ENCODE measurements around the gene IFITM10. TPM values are rescaled to one million over a fixed set of nuclear protein-coding genes. Genes with fewer than 3 reads are reported as not detected.

IFITM10 gene
- total RNA-seq, 4 donors from 2014 or later, result 0.13 to 0.85 (median 0.31) TPM; not detected in 1

DNA sequence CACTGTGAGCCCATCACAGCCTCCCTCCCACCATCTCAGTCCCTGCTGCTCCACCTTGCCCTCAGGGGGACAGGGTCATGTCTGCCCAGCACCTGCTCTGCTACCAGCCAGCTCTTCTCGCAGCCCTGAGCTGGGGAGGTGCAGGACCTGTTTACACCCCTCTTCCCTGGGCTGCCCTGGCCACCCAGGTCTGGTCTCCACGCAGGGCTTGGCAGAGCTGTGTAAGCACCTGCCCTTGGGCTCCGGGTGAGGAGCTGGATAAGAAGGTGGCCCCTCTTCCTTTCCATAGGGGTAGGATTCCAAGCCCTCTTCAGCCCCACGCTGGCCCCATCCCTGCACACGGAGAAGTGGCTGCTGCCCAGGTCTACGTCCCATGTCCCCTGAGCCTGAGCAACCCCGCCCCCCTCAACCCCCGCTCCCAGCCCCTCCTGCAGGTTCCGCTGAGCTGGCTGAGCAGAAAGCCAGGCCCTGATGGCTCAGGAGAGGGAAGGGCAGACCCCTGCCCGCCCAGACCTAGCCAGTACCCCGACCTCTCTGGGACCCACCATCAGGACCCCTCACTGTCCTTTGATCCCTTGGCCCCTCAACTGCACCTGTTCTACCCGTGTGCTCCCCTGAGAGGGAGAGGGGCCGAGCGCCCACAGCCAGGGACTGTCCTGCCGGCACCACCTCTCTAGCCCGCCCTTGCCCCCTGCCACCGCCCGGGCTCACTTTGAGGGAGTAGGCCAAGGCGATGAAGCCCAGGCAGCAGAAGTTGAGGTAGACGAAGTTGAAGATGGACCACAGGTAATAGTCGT lies 3.2 kb downstream of the IFITM10 start:
- peaks cover 0 to 42% (median 10%) of the 10 kb centered on the region in 3 donors for H3K4me1 ChIP-seq
- no peak overlapping the region for H3K4me3 ChIP-seq
- ATAC-seq, result no peak
- no peak overlapping the region for H3K27ac ChIP-seq
- H3K9me3 ChIP-seq, result no peaks in the 10 kb centered on the region
- peaks cover 0 to 2% of the 10 kb centered on the region in 2 donors for H3K36me3 ChIP-seq
- peaks cover 30% of the 10 kb centered on the region for H3K27me3 ChIP-seq
- 74% methylated on average over 7 of the region's 21 CpGs; no CpG with 5 or more reads in 1 of the 2 donors for WGBS, 2 donors (ENCODE audit: low coverage in 1 of 2)
- TF ChIP-seq POLR2AphosphoS5 (IDR thresholded peaks at IDR 0.05), result no peak

GRCh38 chr11:1746511-1746931 lies 3.9 kb downstream of the IFITM10 start:
- Histone ChIP-seq H3K9me3 (no peaks in the 10 kb centered on the region), H3K4me1 (peaks cover 0 to 35% (median 10%) of the 10 kb centered on the region in 3 donors), H3K27me3 (peaks cover 30% of the 10 kb centered on the region), H3K36me3 (no peaks in the 10 kb centered on the region), H3K27ac (no peak overlapping the region), H3K4me3 (no peak overlapping the region)
- TF ChIP-seq EP300 (IDR thresholded peaks at IDR 0.05) (no peak), POLR2AphosphoS5 (IDR thresholded peaks at IDR 0.05) (no peak), POLR2A (IDR thresholded peaks at IDR 0.05) (no peak)
- TF ChIP-seq, protein P1, sequence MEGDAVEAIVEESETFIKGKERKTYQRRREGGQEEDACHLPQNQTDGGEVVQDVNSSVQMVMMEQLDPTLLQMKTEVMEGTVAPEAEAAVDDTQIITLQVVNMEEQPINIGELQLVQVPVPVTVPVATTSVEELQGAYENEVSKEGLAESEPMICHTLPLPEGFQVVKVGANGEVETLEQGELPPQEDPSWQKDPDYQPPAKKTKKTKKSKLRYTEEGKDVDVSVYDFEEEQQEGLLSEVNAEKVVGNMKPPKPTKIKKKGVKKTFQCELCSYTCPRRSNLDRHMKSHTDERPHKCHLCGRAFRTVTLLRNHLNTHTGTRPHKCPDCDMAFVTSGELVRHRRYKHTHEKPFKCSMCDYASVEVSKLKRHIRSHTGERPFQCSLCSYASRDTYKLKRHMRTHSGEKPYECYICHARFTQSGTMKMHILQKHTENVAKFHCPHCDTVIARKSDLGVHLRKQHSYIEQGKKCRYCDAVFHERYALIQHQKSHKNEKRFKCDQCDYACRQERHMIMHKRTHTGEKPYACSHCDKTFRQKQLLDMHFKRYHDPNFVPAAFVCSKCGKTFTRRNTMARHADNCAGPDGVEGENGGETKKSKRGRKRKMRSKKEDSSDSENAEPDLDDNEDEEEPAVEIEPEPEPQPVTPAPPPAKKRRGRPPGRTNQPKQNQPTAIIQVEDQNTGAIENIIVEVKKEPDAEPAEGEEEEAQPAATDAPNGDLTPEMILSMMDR (IDR thresholded peaks at IDR 0.05), result no peak
- WGBS, 2 donors (ENCODE audit: low coverage in 1 of 2), result 84% methylated on average over 7 of the region's 22 CpGs; no CpG with 5 or more reads in 1 of the 2 donors
- ATAC-seq, result peak; percentile 49

- peaks cover 0 to 28% (median 10%) of the 10 kb centered on the region in 3 donors for H3K4me1 ChIP-seq
- H3K4me3 ChIP-seq, result no peak overlapping the region
- H3K9me3 ChIP-seq, result no peaks in the 10 kb centered on the region
- no peak for ATAC-seq
- no peak overlapping the region for H3K27ac ChIP-seq
- H3K27me3 ChIP-seq, result peaks cover 34% of the 10 kb centered on the region
- WGBS, 2 donors (ENCODE audit: low coverage in 1 of 2), result 87 to 89% methylated on average over 14 of the region's 14 CpGs
- TF ChIP-seq POLR2A (IDR thresholded peaks at IDR 0.05) (no peak), EP300 (IDR thresholded peaks at IDR 0.05) (no peak)
- no peaks in the 10 kb centered on the region for H3K36me3 ChIP-seq
Measured at GRCh38 chr11:1745701-1746320, 4.6 kb downstream of the IFITM10 start.

GRCh38 chr11:1744891-1745700 lies 5.3 kb downstream of the IFITM10 start:
- Histone ChIP-seq H3K4me3 (no peak overlapping the region), H3K36me3 (no peaks in the 10 kb centered on the region), H3K27me3 (peaks cover 31% of the 10 kb centered on the region), H3K27ac (no peak overlapping the region), H3K9me3 (no peaks in the 10 kb centered on the region), H3K4me1 (peaks cover 0 to 27% (median 10%) of the 10 kb centered on the region in 3 donors)
- no peak for ATAC-seq
- 76 to 81% methylated on average over 4 to 5 of the region's 18 CpGs for WGBS, 2 donors (ENCODE audit: low coverage in 1 of 2)
- TF ChIP-seq, protein P1 (IDR thresholded peaks at IDR 0.05), result no peak
- TF ChIP-seq POLR2A (IDR thresholded peaks at IDR 0.05) (no peak), EP300 (IDR thresholded peaks at IDR 0.05) (no peak), POLR2AphosphoS5 (IDR thresholded peaks at IDR 0.05) (no peak)

GRCh38 chr11:1744137-1744886 lies 6.1 kb downstream of the IFITM10 start:
- H3K36me3 ChIP-seq, result no peaks in the 10 kb centered on the region
- no peak for TF ChIP-seq EP300 (IDR thresholded peaks at IDR 0.05)
- TF ChIP-seq, protein P1 (IDR thresholded peaks at IDR 0.05), result no peak
- TF ChIP-seq POLR2AphosphoS5 (IDR thresholded peaks at IDR 0.05), result no peak
- TF ChIP-seq POLR2A (IDR thresholded peaks at IDR 0.05), result no peak
- peaks cover 0 to 21% (median 7%) of the 10 kb centered on the region in 3 donors for H3K4me1 ChIP-seq
- H3K27ac ChIP-seq, result no peak overlapping the region
- H3K9me3 ChIP-seq, result no peaks in the 10 kb centered on the region
- H3K4me3 ChIP-seq, result no peak overlapping the region
- peaks cover 30% of the 10 kb centered on the region for H3K27me3 ChIP-seq
- ATAC-seq, result no peak
- 37 to 72% methylated on average over 8 to 10 of the region's 23 CpGs for WGBS, 2 donors (ENCODE audit: low coverage in 1 of 2)
